HFFc6 (cell line): ENCODE measurements around the gene NPIPB2. TPM values are rescaled to one million over a fixed set of nuclear protein-coding genes. Genes with fewer than 3 reads are reported as not detected.

Source experiments
- DNase-seq: peaks from one replicate; pipeline ENCODE4 v3.0.0-alpha.2; 2018
- H3K27ac Mint-ChIP-seq: 2 replicates; pipeline ENCODE4 v1.8.0; 2020; ENCODE audit warnings: mild to moderate bottlenecking, mixed read lengths
- H3K27me3 Mint-ChIP-seq: 2 replicates; pipeline ENCODE4 v1.8.0; 2021; ENCODE audit warnings: mild to moderate bottlenecking, moderate library complexity, mixed read lengths; ENCODE audit not compliant: insufficient read depth
- H3K36me3 Mint-ChIP-seq: 2 replicates; pipeline ENCODE4 v1.8.0; 2021; ENCODE audit warnings: low read depth, mixed read lengths
- H3K4me1 Mint-ChIP-seq: 2 replicates; pipeline ENCODE4 v1.8.0; 2020; ENCODE audit warnings: low read depth, mixed read lengths
- H3K4me3 Mint-ChIP-seq: 2 replicates; pipeline ENCODE4 v1.8.0; 2020; ENCODE audit warnings: mild to moderate bottlenecking, moderate library complexity, mixed read lengths
- H3K9me3 Mint-ChIP-seq: 2 replicates; pipeline ENCODE4 v1.8.0; 2020; ENCODE audit warnings: mild to moderate bottlenecking, mixed read lengths
- CTCF ChIP-seq: fragments of 200-600 bp; sonication (generic); IDR thresholded peaks from 2 replicates; pipeline ENCODE4 v1.5.0; 2021; ENCODE audit warnings: antibody characterized with exemption, mild to moderate bottlenecking
- total RNA-seq, 6 experiments: library from RNA; stranded (reverse); fragmentation: NEBNext Ultra II Directional; extraction: Animal tissue kit (Norgen Biotek cat#: 25700); gene quantifications; 2 replicates in 1 of 6; 3 replicates in 5 of 6; pipeline ENCODE4 v1.2.3, GENCODE V29; 2021

NPIPB2 gene
- total RNA-seq, 6 experiments from 2014 or later: 4.4 to 6.8 (median 4.9) TPM

GRCh38 chr16:11896486-11897176, 45.2 kb downstream of the NPIPB2 start:
- no peak for TF ChIP-seq CTCF
- Mint-ChIP-seq H3K4me1 (peaks cover 46% of the 10 kb centered on the region), H3K9me3 (no peaks in the 10 kb centered on the region), H3K27ac (peak overlapping the region; percentile 77), H3K4me3 (peak overlapping the region; percentile 42), H3K27me3 (no peaks in the 10 kb centered on the region; the same call in 1 of the 2 replicates), H3K36me3 (peaks cover 22% of the 10 kb centered on the region; the same call in 1 of the 2 replicates)
- peak; percentile 83 for DNase-seq

GRCh38 chr16:11893571-11893970, 48.3 kb downstream of the NPIPB2 start:
- no peak for TF ChIP-seq CTCF
- Mint-ChIP-seq H3K9me3 (no peaks in the 10 kb centered on the region), H3K36me3 (peaks cover 28% of the 10 kb centered on the region; the same call in 1 of the 2 replicates), H3K4me3 (no peak overlapping the region), H3K27ac (no peak overlapping the region; the same call in 1 of the 2 replicates), H3K4me1 (peaks cover 23% of the 10 kb centered on the region), H3K27me3 (no peaks in the 10 kb centered on the region)
- no peak for DNase-seq

GRCh38 chr16:11892761-11893160, 49.1 kb downstream of the NPIPB2 start:
- Mint-ChIP-seq H3K9me3 (no peaks in the 10 kb centered on the region), H3K27ac (no peak overlapping the region), H3K36me3 (peaks cover 25% of the 10 kb centered on the region; the same call in 1 of the 2 replicates), H3K27me3 (no peaks in the 10 kb centered on the region), H3K4me3 (no peak overlapping the region), H3K4me1 (peaks cover 18% of the 10 kb centered on the region)
- no peak for TF ChIP-seq CTCF
- DNase-seq: no peak

- Mint-ChIP-seq H3K4me1 (no peaks in the 10 kb centered on the region), H3K4me3 (no peak overlapping the region), H3K9me3 (no peaks in the 10 kb centered on the region), H3K36me3 (peaks cover 32% of the 10 kb centered on the region), H3K27ac (no peak overlapping the region), H3K27me3 (no peaks in the 10 kb centered on the region)
- TF ChIP-seq CTCF: no peak
- no peak for DNase-seq
These were observed 51.4 kb downstream of the NPIPB2 start for GRCh38 chr16:11890231-11890965.

GRCh38 chr16:11886881-11887280, 55.0 kb downstream of the NPIPB2 start:
- Mint-ChIP-seq H3K36me3 (peaks cover 22% of the 10 kb centered on the region), H3K9me3 (no peaks in the 10 kb centered on the region), H3K4me1 (no peaks in the 10 kb centered on the region), H3K27ac (no peak overlapping the region), H3K4me3 (no peak overlapping the region), H3K27me3 (no peaks in the 10 kb centered on the region; the same call in 1 of the 2 replicates)
- no peak for DNase-seq
- no peak for TF ChIP-seq CTCF
